Neural progenitor cell (in vitro differentiated cells): Measurements from ENCODE around the gene SV2B. TPM values are rescaled to one million over a fixed set of nuclear protein-coding genes. Genes with fewer than 3 reads are reported as not detected.

Experiments
- DNase-seq: peaks from one replicate; pipeline ENCODE4 v3.0.0-alpha.2; 2016; ENCODE audit warnings: low spot score
- H2AFZ ChIP-seq: fragments of 200-600 bp; sonication (generic); replicated peaks from 2 replicates; pipeline ENCODE4 v1.6.1; 2016; ENCODE audit warnings: antibody characterized with exemption
- H3F3A ChIP-seq: fragments of 200-600 bp; sonication (generic); 2 replicates; pipeline ENCODE4 v1.6.1; 2016; ENCODE audit warnings: antibody characterized with exemption, low read depth
- H3K27ac ChIP-seq: fragments of 200-600 bp; sonication (generic); 2 replicates; pipeline ENCODE4 v1.5.1; 2016; ENCODE audit warnings: mild to moderate bottlenecking
- H3K27me3 ChIP-seq: fragments of 200-600 bp; sonication (generic); 2 replicates; pipeline ENCODE4 v1.6.1; 2016; ENCODE audit warnings: mild to moderate bottlenecking, moderate library complexity
- H3K36me3 ChIP-seq: fragments of 200-600 bp; sonication (generic); 2 replicates; pipeline ENCODE4 v1.5.1; 2016
- H3K4me1 ChIP-seq: fragments of 200-600 bp; sonication (generic); 2 replicates; pipeline ENCODE4 v1.6.1; 2016; ENCODE audit warnings: mixed run types
- H3K4me2 ChIP-seq: fragments of 200-600 bp; sonication (generic); 2 replicates; pipeline ENCODE4 v1.6.1; 2016
- H3K4me3 ChIP-seq: fragments of 200-600 bp; sonication (generic); 2 replicates; pipeline ENCODE4 v1.5.1; 2016
- H3K79me2 ChIP-seq: fragments of 200-600 bp; sonication (generic); 2 replicates; pipeline ENCODE4 v1.6.1; 2016; ENCODE audit warnings: low read depth
- H3K9ac ChIP-seq: fragments of 200-600 bp; sonication (generic); 2 replicates; pipeline ENCODE4 v1.6.1; 2016
- H3K9me3 ChIP-seq: fragments of 200-600 bp; sonication (generic); 2 replicates; pipeline ENCODE4 v1.5.1; 2016; ENCODE audit warnings: low read depth
- H4K20me1 ChIP-seq: fragments of 200-600 bp; sonication (generic); 2 replicates; pipeline ENCODE4 v1.6.1; 2016; ENCODE audit warnings: low read depth
- H3K27ac Mint-ChIP-seq: 3 replicates; pipeline ENCODE4 v1.8.0; 2021; ENCODE audit warnings: mixed read lengths
- H3K27me3 Mint-ChIP-seq: 2 replicates; pipeline ENCODE4 v1.8.0; 2022; ENCODE audit warnings: low read depth, mild to moderate bottlenecking, inconsistent platforms, moderate library complexity, mixed read lengths; ENCODE audit not compliant: insufficient read depth
- H3K36me3 Mint-ChIP-seq: 3 replicates; pipeline ENCODE4 v1.8.0; 2021; ENCODE audit warnings: mixed read lengths
- H3K4me1 Mint-ChIP-seq: 3 replicates; pipeline ENCODE4 v1.8.0; 2021; ENCODE audit warnings: mixed read lengths
- H3K4me3 Mint-ChIP-seq: 3 replicates; pipeline ENCODE4 v1.8.0; 2021; ENCODE audit warnings: mild to moderate bottlenecking, moderate library complexity, mixed read lengths
- H3K9me3 Mint-ChIP-seq: 3 replicates; pipeline ENCODE4 v1.8.0; 2020; ENCODE audit warnings: mixed read lengths
- CTCF ChIP-seq: fragments of 200-600 bp; sonication (generic); IDR thresholded peaks from 2 replicates; pipeline ENCODE4 v1.5.1; 2017; ENCODE audit warnings: antibody characterized with exemption, mild to moderate bottlenecking
- EZH2 ChIP-seq: fragments of 200-600 bp; sonication (generic); IDR thresholded peaks from 2 replicates; pipeline ENCODE4 v1.6.1; 2017; ENCODE audit warnings: antibody characterized with exemption, mild to moderate bottlenecking, moderate library complexity
- EZH2phosphoT487 ChIP-seq: fragments of 200-600 bp; sonication (generic); IDR thresholded peaks from 2 replicates; pipeline ENCODE4 v1.6.1; 2017; ENCODE audit warnings: antibody characterized with exemption
- total RNA-seq: library from RNA; depleted of rRNA; stranded (reverse); fragments of >200 nt; gene quantifications from 2 replicates; pipeline ENCODE4 v1.2.3, GENCODE V29; 2015; ENCODE audit warnings: low replicate concordance

The SV2B gene
- total RNA-seq, 1 donor from 2014 or later = 0.02 TPM

GRCh38 chr15:91243826-91244225, 143.8 kb downstream of the SV2B start:
- no peak overlapping the region for H3K4me3 Mint-ChIP-seq
- H3K4me3 ChIP-seq = no peak overlapping the region
- no peaks in the 10 kb centered on the region for H3K27me3 Mint-ChIP-seq
- DNase-seq = no peak
- H3F3A ChIP-seq = no peaks in the 10 kb centered on the region
- peaks cover 2% of the 10 kb centered on the region for H3K4me1 ChIP-seq
- H3K36me3 Mint-ChIP-seq = no peaks in the 10 kb centered on the region
- H3K27ac Mint-ChIP-seq = no peak overlapping the region
- H3K4me1 Mint-ChIP-seq = peaks cover 4% of the 10 kb centered on the region
- H3K79me2 ChIP-seq = no peaks in the 10 kb centered on the region
- H2AFZ ChIP-seq = no peak overlapping the region
- no peaks in the 10 kb centered on the region for H4K20me1 ChIP-seq
- peaks cover 59% of the 10 kb centered on the region for H3K27me3 ChIP-seq
- H3K9ac ChIP-seq = no peak overlapping the region
- no peaks in the 10 kb centered on the region for H3K36me3 ChIP-seq
- TF ChIP-seq EZH2 (no peak), EZH2phosphoT487 (no peak), CTCF (no peak)
- no peaks in the 10 kb centered on the region for H3K9me3 Mint-ChIP-seq
- H3K4me2 ChIP-seq = no peak overlapping the region
- H3K9me3 ChIP-seq = no peaks in the 10 kb centered on the region
- no peak overlapping the region for H3K27ac ChIP-seq

DNA sequence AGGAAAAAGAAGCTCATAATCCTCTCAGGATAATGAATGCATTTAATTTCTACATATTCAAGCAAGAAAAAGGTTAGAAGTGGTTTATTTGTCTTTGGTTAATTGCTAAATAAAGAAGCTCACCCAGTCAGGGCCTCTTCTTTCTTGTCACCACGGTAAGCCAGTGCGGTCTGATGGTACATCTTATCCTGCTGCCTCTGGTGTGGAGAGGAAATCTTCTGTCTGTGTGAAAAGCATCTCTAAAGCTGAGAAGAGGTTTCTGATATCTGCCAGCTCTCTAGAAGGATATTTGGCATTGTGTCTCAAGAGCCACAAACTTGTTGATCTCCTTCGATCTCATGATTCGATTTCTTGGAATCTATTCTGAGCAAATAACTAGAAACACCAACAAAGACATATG, 144.9 kb downstream of the SV2B start:
- H3K4me1 ChIP-seq = no peaks in the 10 kb centered on the region
- H3K27ac ChIP-seq = no peak overlapping the region
- no peak overlapping the region for H3K4me2 ChIP-seq
- no peaks in the 10 kb centered on the region for H3K79me2 ChIP-seq
- H3K36me3 ChIP-seq = no peaks in the 10 kb centered on the region
- Mint-ChIP-seq H3K36me3 (no peaks in the 10 kb centered on the region), H3K27ac (no peak overlapping the region), H3K9me3 (no peaks in the 10 kb centered on the region), H3K4me3 (no peak overlapping the region), H3K27me3 (no peaks in the 10 kb centered on the region), H3K4me1 (no peaks in the 10 kb centered on the region)
- H3F3A ChIP-seq = no peaks in the 10 kb centered on the region
- no peaks in the 10 kb centered on the region for H3K9me3 ChIP-seq
- no peak overlapping the region for H3K9ac ChIP-seq
- DNase-seq = no peak
- no peaks in the 10 kb centered on the region for H4K20me1 ChIP-seq
- TF ChIP-seq EZH2phosphoT487 = no peak
- TF ChIP-seq EZH2 = no peak
- no peak for TF ChIP-seq CTCF
- peaks cover 50% of the 10 kb centered on the region for H3K27me3 ChIP-seq
- H2AFZ ChIP-seq = no peak overlapping the region
- H3K4me3 ChIP-seq = no peak overlapping the region

GRCh38 chr15:91246998-91247397, 146.9 kb downstream of the SV2B start:
- no peak overlapping the region for H2AFZ ChIP-seq
- Mint-ChIP-seq H3K27me3 (no peaks in the 10 kb centered on the region), H3K4me1 (no peaks in the 10 kb centered on the region), H3K27ac (no peak overlapping the region), H3K9me3 (no peaks in the 10 kb centered on the region), H3K36me3 (no peaks in the 10 kb centered on the region), H3K4me3 (no peak overlapping the region)
- no peaks in the 10 kb centered on the region for H3F3A ChIP-seq
- H3K4me2 ChIP-seq = no peak overlapping the region
- H3K79me2 ChIP-seq = no peaks in the 10 kb centered on the region
- no peaks in the 10 kb centered on the region for H3K36me3 ChIP-seq
- H3K27me3 ChIP-seq = peaks cover 45% of the 10 kb centered on the region
- H3K27ac ChIP-seq = no peak overlapping the region
- no peaks in the 10 kb centered on the region for H4K20me1 ChIP-seq
- TF ChIP-seq CTCF (no peak), EZH2 (no peak), EZH2phosphoT487 (no peak)
- no peaks in the 10 kb centered on the region for H3K9me3 ChIP-seq
- no peak overlapping the region for H3K9ac ChIP-seq
- H3K4me1 ChIP-seq = no peaks in the 10 kb centered on the region
- H3K4me3 ChIP-seq = no peak overlapping the region
- DNase-seq = no peak

DNA sequence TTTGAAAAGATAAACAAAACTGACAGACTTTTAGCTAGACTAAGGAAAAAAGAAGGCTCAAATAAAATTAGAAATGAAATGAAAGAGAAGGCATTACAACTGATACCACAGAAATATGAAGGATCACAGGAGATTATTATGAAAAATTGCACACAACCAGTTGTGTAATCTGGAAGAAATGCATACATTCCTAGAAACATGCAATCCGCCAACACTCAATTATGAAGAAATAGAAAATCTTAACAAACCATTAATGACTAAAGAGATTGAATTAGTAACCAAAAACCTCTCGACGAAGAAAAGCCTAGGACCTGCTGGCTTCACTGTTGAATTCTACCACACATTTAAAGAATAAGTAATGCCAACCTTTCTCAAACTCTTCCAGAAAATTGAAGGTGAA, 149.5 kb downstream of the SV2B start:
- H3F3A ChIP-seq = no peaks in the 10 kb centered on the region
- peaks cover 21% of the 10 kb centered on the region for H3K27me3 ChIP-seq
- H3K9me3 ChIP-seq = no peaks in the 10 kb centered on the region
- Mint-ChIP-seq H3K27ac (no peak overlapping the region), H3K4me3 (no peak overlapping the region), H3K27me3 (no peaks in the 10 kb centered on the region), H3K4me1 (no peaks in the 10 kb centered on the region), H3K9me3 (no peaks in the 10 kb centered on the region), H3K36me3 (no peaks in the 10 kb centered on the region)
- no peaks in the 10 kb centered on the region for H3K4me1 ChIP-seq
- no peaks in the 10 kb centered on the region for H3K36me3 ChIP-seq
- no peak overlapping the region for H3K4me2 ChIP-seq
- H3K9ac ChIP-seq = no peak overlapping the region
- H4K20me1 ChIP-seq = no peaks in the 10 kb centered on the region
- no peak for TF ChIP-seq CTCF
- no peak for TF ChIP-seq EZH2phosphoT487
- no peak for TF ChIP-seq EZH2
- no peak overlapping the region for H2AFZ ChIP-seq
- H3K79me2 ChIP-seq = no peaks in the 10 kb centered on the region
- DNase-seq = no peak
- no peak overlapping the region for H3K4me3 ChIP-seq
- H3K27ac ChIP-seq = no peak overlapping the region
